Ramos (cell line): Measurements from ENCODE around the gene ST8SIA4.

ENCODE experiments used
- in situ Hi-C: fragments of 300-500 bp; cut with MboI; formaldehyde crosslinking; loops from one replicate; pipeline ENCODE4 v1.14.3; 2022; ENCODE audit warnings: low sequenced_read_pairs; ENCODE audit not compliant: unreplicated experiment

Gene ST8SIA4

GRCh38 chr5:100790170-100790665 lies 112.9 kb downstream of the ST8SIA4 start:
- in situ Hi-C loops: no loop called here

GRCh38 chr5:100789694-100790093 lies 113.4 kb downstream of the ST8SIA4 start:
- in situ Hi-C loops: loop anchor here (10.0 kb wide), 1 partner anchor 105 kb away; no protein-coding TSS in a partner anchor

GRCh38 chr5:100788417-100788816 lies 114.7 kb downstream of the ST8SIA4 start:
- in situ Hi-C loops: loop anchor here (10.0 kb wide), 1 partner anchor 106 kb away; no protein-coding TSS in a partner anchor

- in situ Hi-C loops: loop anchor here (10.0 kb wide), 1 partner anchor 107 kb away; no protein-coding TSS in a partner anchor
Observed at GRCh38 chr5:100787648-100788047, 115.4 kb downstream of the ST8SIA4 start.

GRCh38 chr5:100785536-100785935 lies 117.5 kb downstream of the ST8SIA4 start:
- in situ Hi-C loops: loop anchor here (10.0 kb wide), 1 partner anchor 109 kb away; no protein-coding TSS in a partner anchor

- in situ Hi-C loops: loop anchor here (10.0 kb wide), 1 partner anchor 114 kb away; no protein-coding TSS in a partner anchor
Observed at GRCh38 chr5:100780376-100780870, 122.7 kb downstream of the ST8SIA4 start.

GRCh38 chr5:100779669-100780375 lies 123.3 kb downstream of the ST8SIA4 start:
- in situ Hi-C loops: loop anchor here (10.0 kb wide), 1 partner anchor 115 kb away; no protein-coding TSS in a partner anchor

- in situ Hi-C loops: no loop called here
Observed at GRCh38 chr5:100777680-100778300, 125.3 kb downstream of the ST8SIA4 start.

- in situ Hi-C loops: no loop called here
Observed at GRCh38 chr5:100775533-100775855, 127.6 kb downstream of the ST8SIA4 start.

- in situ Hi-C loops: no loop called here
Observed at GRCh38 chr5:100772548-100772947, 130.5 kb downstream of the ST8SIA4 start.

- in situ Hi-C loops: no loop called here
Observed at GRCh38 chr5:100772006-100772405, 131.1 kb downstream of the ST8SIA4 start.

- in situ Hi-C loops: no loop called here
Observed at GRCh38 chr5:100771181-100771580, 131.9 kb downstream of the ST8SIA4 start.

GRCh38 chr5:100768221-100768620 lies 134.9 kb downstream of the ST8SIA4 start:
- in situ Hi-C loops: no loop called here

- in situ Hi-C loops: no loop called here
Observed at GRCh38 chr5:100762995-100763394, 140.1 kb downstream of the ST8SIA4 start.

- in situ Hi-C loops: no loop called here
Observed at GRCh38 chr5:100762108-100762507, 141.0 kb downstream of the ST8SIA4 start.

GRCh38 chr5:100761192-100761591 lies 141.9 kb downstream of the ST8SIA4 start:
- in situ Hi-C loops: no loop called here

GRCh38 chr5:100760688-100761087 lies 142.4 kb downstream of the ST8SIA4 start:
- in situ Hi-C loops: no loop called here

GRCh38 chr5:100758780-100759179 lies 144.3 kb downstream of the ST8SIA4 start:
- in situ Hi-C loops: no loop called here

GRCh38 chr5:100758306-100758705 lies 144.8 kb downstream of the ST8SIA4 start:
- in situ Hi-C loops: no loop called here

GRCh38 chr5:100757618-100758017 lies 145.5 kb downstream of the ST8SIA4 start:
- in situ Hi-C loops: no loop called here
